ES-I3 (cell line): Measurements from ENCODE around the gene RGS9.

Experiments used
- H3K36me3 ChIP-seq: 2 replicates; pipeline ENCODE4 v1.6.1; 2013; ENCODE audit warnings: mild to moderate bottlenecking, low read length, control low read depth, moderate library complexity; ENCODE audit not compliant: insufficient read depth
- H3K4me1 ChIP-seq: 2 replicates; pipeline ENCODE4 v1.6.1; 2013; ENCODE audit warnings: mild to moderate bottlenecking, control low read depth, low read length; ENCODE audit not compliant: insufficient read depth
- H3K9ac ChIP-seq: 2 replicates; pipeline ENCODE4 v1.6.1; 2013; ENCODE audit warnings: low read depth, mild to moderate bottlenecking, low read length, moderate library complexity
- H3K9me3 ChIP-seq: 2 replicates; pipeline ENCODE4 v1.6.1; 2013; ENCODE audit warnings: mild to moderate bottlenecking, low read length, moderate library complexity; ENCODE audit not compliant: control insufficient read depth, insufficient read depth

Gene RGS9

GRCh38 chr17:65218261-65218660, 81.1 kb downstream of the RGS9 start:
- peaks cover 7% of the 10 kb centered on the region; the same call in 1 of the 2 replicates for H3K4me1 ChIP-seq
- no peaks in the 10 kb centered on the region for H3K36me3 ChIP-seq
- H3K9me3 ChIP-seq: no peaks in the 10 kb centered on the region
- no peak overlapping the region for H3K9ac ChIP-seq

- Histone ChIP-seq H3K4me1 (peaks cover 7% of the 10 kb centered on the region; the same call in 1 of the 2 replicates), H3K36me3 (no peaks in the 10 kb centered on the region), H3K9ac (no peak overlapping the region), H3K9me3 (no peaks in the 10 kb centered on the region)
These were observed 82.0 kb downstream of the RGS9 start for GRCh38 chr17:65219124-65219523.

GRCh38 chr17:65219707-65220106, 82.5 kb downstream of the RGS9 start:
- Histone ChIP-seq H3K9me3 (no peaks in the 10 kb centered on the region), H3K36me3 (no peaks in the 10 kb centered on the region), H3K9ac (no peak overlapping the region), H3K4me1 (peaks cover 7% of the 10 kb centered on the region; the same call in 1 of the 2 replicates)

- H3K36me3 ChIP-seq: no peaks in the 10 kb centered on the region
- H3K9ac ChIP-seq: no peak overlapping the region
- no peaks in the 10 kb centered on the region for H3K9me3 ChIP-seq
- H3K4me1 ChIP-seq: peaks cover 7% of the 10 kb centered on the region; the same call in 1 of the 2 replicates
These were observed 83.6 kb downstream of the RGS9 start for GRCh38 chr17:65220732-65221131.

GRCh38 chr17:65222214-65222738, 85.1 kb downstream of the RGS9 start:
- no peak overlapping the region for H3K9ac ChIP-seq
- no peaks in the 10 kb centered on the region for H3K36me3 ChIP-seq
- H3K9me3 ChIP-seq: no peaks in the 10 kb centered on the region
- peaks cover 7% of the 10 kb centered on the region; the same call in 1 of the 2 replicates for H3K4me1 ChIP-seq

- H3K9ac ChIP-seq: no peak overlapping the region
- H3K4me1 ChIP-seq: peaks cover 16% of the 10 kb centered on the region
- H3K9me3 ChIP-seq: no peaks in the 10 kb centered on the region
- H3K36me3 ChIP-seq: no peaks in the 10 kb centered on the region
These were observed 87.9 kb downstream of the RGS9 start for GRCh38 chr17:65225061-65225460.

GRCh38 chr17:65226227-65226626, 89.1 kb downstream of the RGS9 start:
- peaks cover 10% of the 10 kb centered on the region for H3K4me1 ChIP-seq
- no peak overlapping the region for H3K9ac ChIP-seq
- H3K9me3 ChIP-seq: no peaks in the 10 kb centered on the region
- H3K36me3 ChIP-seq: no peaks in the 10 kb centered on the region

GRCh38 chr17:65227637-65228036, 90.5 kb downstream of the RGS9 start:
- no peaks in the 10 kb centered on the region for H3K36me3 ChIP-seq
- peaks cover 12% of the 10 kb centered on the region for H3K4me1 ChIP-seq
- no peaks in the 10 kb centered on the region for H3K9me3 ChIP-seq
- H3K9ac ChIP-seq: no peak overlapping the region

- Histone ChIP-seq H3K9ac (no peak overlapping the region), H3K4me1 (peaks cover 12% of the 10 kb centered on the region), H3K36me3 (no peaks in the 10 kb centered on the region), H3K9me3 (no peaks in the 10 kb centered on the region)
These were observed 91.1 kb downstream of the RGS9 start for GRCh38 chr17:65228287-65228686.

- Histone ChIP-seq H3K9me3 (no peaks in the 10 kb centered on the region), H3K4me1 (peaks cover 12% of the 10 kb centered on the region), H3K9ac (no peak overlapping the region), H3K36me3 (no peaks in the 10 kb centered on the region)
These were observed 91.8 kb downstream of the RGS9 start for GRCh38 chr17:65228734-65229620.

- no peaks in the 10 kb centered on the region for H3K9me3 ChIP-seq
- H3K36me3 ChIP-seq: no peaks in the 10 kb centered on the region
- H3K9ac ChIP-seq: no peak overlapping the region
- H3K4me1 ChIP-seq: peaks cover 12% of the 10 kb centered on the region
These were observed 92.4 kb downstream of the RGS9 start for GRCh38 chr17:65229621-65229995.

- no peaks in the 10 kb centered on the region for H3K9me3 ChIP-seq
- peaks cover 12% of the 10 kb centered on the region for H3K4me1 ChIP-seq
- H3K9ac ChIP-seq: no peak overlapping the region
- no peaks in the 10 kb centered on the region for H3K36me3 ChIP-seq
These were observed 92.9 kb downstream of the RGS9 start for GRCh38 chr17:65230040-65230439.

- Histone ChIP-seq H3K4me1 (peaks cover 12% of the 10 kb centered on the region), H3K36me3 (no peaks in the 10 kb centered on the region), H3K9ac (no peak overlapping the region), H3K9me3 (no peaks in the 10 kb centered on the region)
These were observed 93.9 kb downstream of the RGS9 start for GRCh38 chr17:65231086-65231485.

- Histone ChIP-seq H3K36me3 (no peaks in the 10 kb centered on the region), H3K4me1 (peaks cover 12% of the 10 kb centered on the region), H3K9ac (no peak overlapping the region), H3K9me3 (no peaks in the 10 kb centered on the region)
These were observed 94.6 kb downstream of the RGS9 start for GRCh38 chr17:65231662-65232335.

- Histone ChIP-seq H3K36me3 (no peaks in the 10 kb centered on the region), H3K4me1 (peaks cover 2% of the 10 kb centered on the region; the same call in 1 of the 2 replicates), H3K9me3 (no peaks in the 10 kb centered on the region), H3K9ac (no peak overlapping the region)
These were observed 98.1 kb downstream of the RGS9 start for GRCh38 chr17:65235284-65235683.
